Erythroblast (primary cell): ENCODE measurements around the gene MGLL.

ENCODE experiments used
- GATA1 ChIP-seq: IDR thresholded peaks from 2 replicates; pipeline ENCODE4 v1.6.1; 2011; ENCODE audit warnings: low read depth, mild to moderate bottlenecking, control low read depth, low read length, moderate library complexity
- POLR2A ChIP-seq: IDR thresholded peaks from 2 replicates; pipeline ENCODE4 v1.6.1; 2011; ENCODE audit warnings: mild to moderate bottlenecking, low read length

DNA sequence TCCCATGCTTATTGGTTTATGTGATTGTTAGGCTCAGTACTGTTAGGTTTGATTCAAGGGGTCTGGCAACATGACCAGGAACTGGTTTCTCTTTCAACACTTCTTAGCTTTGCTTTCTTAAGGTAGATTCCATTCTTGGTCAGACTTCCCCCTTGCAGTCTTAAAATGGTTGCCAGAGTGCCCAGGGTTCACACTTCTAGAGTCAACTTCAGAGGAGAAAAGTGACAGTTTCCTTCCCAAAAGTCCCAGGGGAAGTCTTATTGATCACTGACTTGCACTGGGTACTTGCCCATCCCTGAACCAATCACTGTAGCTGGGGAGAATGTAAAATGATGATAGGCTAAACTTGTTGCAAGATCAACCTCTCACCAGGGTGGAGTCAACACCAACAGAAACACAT, 14.1 kb downstream of the MGLL start:
- no peak for TF ChIP-seq POLR2A
- no peak for TF ChIP-seq GATA1
